Fibroblast of lung (primary cell): ENCODE data around the gene NR6A1. TPM values are rescaled to one million over a fixed set of nuclear protein-coding genes. Genes with fewer than 3 reads are reported as not detected.

Experiments
- DNase-seq, 2 donors: peaks; one replicate each; pipeline versions ENCODE4 v3.0.0 to v3.0.0-alpha.2; 2010; ENCODE audit warnings: low read depth in 2 of 2
- H2AFZ ChIP-seq: 2 replicates; pipeline ENCODE4 v1.5.1; 2012; ENCODE audit warnings: low read length, control low read depth, inconsistent platforms
- H3K27ac ChIP-seq: 2 replicates; pipeline ENCODE4 v1.5.1; 2011; ENCODE audit warnings: low read length, control low read depth; ENCODE audit not compliant: insufficient read depth
- H3K27me3 ChIP-seq: 2 replicates; pipeline ENCODE4 v1.5.1; 2011; ENCODE audit warnings: mild to moderate bottlenecking, low read length; ENCODE audit not compliant: control insufficient read depth, insufficient read depth
- H3K36me3 ChIP-seq: 2 replicates; pipeline ENCODE4 v1.5.1; 2011; ENCODE audit warnings: low read length; ENCODE audit not compliant: control insufficient read depth, insufficient read depth
- H3K4me1 ChIP-seq: 2 replicates; pipeline ENCODE4 v1.5.1; 2011; ENCODE audit warnings: low read length; ENCODE audit not compliant: control insufficient read depth, insufficient read depth; ENCODE audit errors: extremely low read depth
- H3K4me2 ChIP-seq: 2 replicates; pipeline ENCODE4 v1.5.1; 2011; ENCODE audit warnings: low read length, control low read depth; ENCODE audit not compliant: insufficient read depth; ENCODE audit errors: extremely low read depth
- H3K4me3 ChIP-seq, 4 experiments: fragments of 200-600 bp in 1 of 4; sonication (generic) in 1 of 4; replicated peaks in 1 of 4; 2 replicates each; pipeline ENCODE4 v1.5.1; 2011 to 2016; ENCODE audit warnings: low read length in 4 of 4, low read depth in 3 of 4, mild to moderate bottlenecking in 3 of 4, control low read depth in 2 of 4, inconsistent platforms in 1 of 4, mixed read lengths in 1 of 4; ENCODE audit not compliant: insufficient read depth in 1 of 4; ENCODE audit errors: control extremely low read depth in 1 of 4
- H3K79me2 ChIP-seq: 2 replicates; pipeline ENCODE4 v1.5.1; 2012; ENCODE audit warnings: mild to moderate bottlenecking, low read length, inconsistent platforms; ENCODE audit not compliant: control insufficient read depth, insufficient read depth
- H3K9ac ChIP-seq: 2 replicates; pipeline ENCODE4 v1.5.1; 2011; ENCODE audit warnings: mild to moderate bottlenecking, low read length, control low read depth; ENCODE audit not compliant: insufficient read depth
- H3K9me3 ChIP-seq: 2 replicates; pipeline ENCODE4 v1.5.1; 2012; ENCODE audit warnings: low read depth, low read length; ENCODE audit not compliant: control insufficient read depth, insufficient read depth
- H4K20me1 ChIP-seq: 2 replicates; pipeline ENCODE4 v1.5.1; 2011; ENCODE audit warnings: low read length; ENCODE audit not compliant: control insufficient read depth, insufficient read depth; ENCODE audit errors: extremely low read depth
- CTCF ChIP-seq, 2 donors: IDR thresholded peaks in 1 of 2; conservative IDR thresholded peaks in 1 of 2; 1 replicate in 1 of 2; 2 replicates in 1 of 2; pipeline ENCODE4 v1.5.1; 2011 to 2012; ENCODE audit warnings: low read length in 2 of 2, control low read depth in 1 of 2, inconsistent platforms in 1 of 2, low read depth in 1 of 2, mild to moderate bottlenecking in 1 of 2
- EZH2 ChIP-seq: IDR thresholded peaks from 2 replicates; pipeline ENCODE4 v1.5.1; 2012; ENCODE audit warnings: low read length, control low read depth, mild to moderate bottlenecking; ENCODE audit errors: missing control alignments
- polyA plus RNA-seq, 2 donors: library from polyadenylated mRNA; depleted of rRNA in 1 of 2; stranded (reverse) in 1 of 2; unstranded in 1 of 2; fragments of >200 nt; gene quantifications; 2 replicates each; pipeline ENCODE4 v1.2.1, GENCODE V29; 2011 to 2012; ENCODE audit warnings: missing spikeins in 1 of 2
- total RNA-seq: library from RNA; depleted of rRNA; stranded (reverse); fragments of >200 nt; gene quantifications from 2 replicates; pipeline ENCODE4 v1.2.1, GENCODE V29; 2014

NR6A1 gene
- total and polyA plus RNA-seq, 2 donors (not counting 1 experiment from before 2014, with no cell fraction given) = 0.07 to 0.50 TPM

- no peak for DNase-seq
- H3K4me1 ChIP-seq = no peaks in the 10 kb centered on the region
- H2AFZ ChIP-seq = no peak overlapping the region
- no peak overlapping the region for H3K9ac ChIP-seq
- H4K20me1 ChIP-seq = no peaks in the 10 kb centered on the region
- no peaks in the 10 kb centered on the region for H3K79me2 ChIP-seq
- H3K27ac ChIP-seq = no peak overlapping the region
- TF ChIP-seq CTCF (conservative IDR thresholded peaks at IDR 0.05 in 1 of 2, IDR thresholded peaks at IDR 0.05 in 1 of 2; ENCODE audit: low read depth in 1 of 2, low read length in 2 of 2) (no peak), EZH2 (no peak)
- H3K9me3 ChIP-seq = no peaks in the 10 kb centered on the region
- H3K4me3 ChIP-seq = no peak overlapping the region
- no peaks in the 10 kb centered on the region for H3K36me3 ChIP-seq
- no peaks in the 10 kb centered on the region for H3K27me3 ChIP-seq
- H3K4me2 ChIP-seq = no peak overlapping the region
Observed at GRCh38 chr9:124628741-124629140, 142.4 kb downstream of the NR6A1 start.

- TF ChIP-seq CTCF (conservative IDR thresholded peaks at IDR 0.05 in 1 of 2, IDR thresholded peaks at IDR 0.05 in 1 of 2; ENCODE audit: low read depth in 1 of 2, low read length in 2 of 2) = no peak
- TF ChIP-seq EZH2 = no peak
- H3K27me3 ChIP-seq = no peaks in the 10 kb centered on the region
- H3K9me3 ChIP-seq = no peaks in the 10 kb centered on the region
- no peak overlapping the region for H3K4me3 ChIP-seq
- H3K79me2 ChIP-seq = no peaks in the 10 kb centered on the region
- peaks cover 2% of the 10 kb centered on the region for H3K4me1 ChIP-seq
- H3K9ac ChIP-seq = no peak overlapping the region
- peak; percentile 25 to 42 for DNase-seq
- no peaks in the 10 kb centered on the region for H3K36me3 ChIP-seq
- H3K27ac ChIP-seq = no peak overlapping the region
- no peak overlapping the region for H3K4me2 ChIP-seq
- H4K20me1 ChIP-seq = no peaks in the 10 kb centered on the region
- no peak overlapping the region for H2AFZ ChIP-seq
Observed at GRCh38 chr9:124626276-124626675, 144.8 kb downstream of the NR6A1 start.

GRCh38 chr9:124625087-124625486, 146.0 kb downstream of the NR6A1 start:
- no peaks in the 10 kb centered on the region for H3K79me2 ChIP-seq
- no peaks in the 10 kb centered on the region for H3K36me3 ChIP-seq
- H2AFZ ChIP-seq = no peak overlapping the region
- TF ChIP-seq EZH2 = no peak
- no peak for TF ChIP-seq CTCF (conservative IDR thresholded peaks at IDR 0.05 in 1 of 2, IDR thresholded peaks at IDR 0.05 in 1 of 2; ENCODE audit: low read depth in 1 of 2, low read length in 2 of 2)
- no peaks in the 10 kb centered on the region for H4K20me1 ChIP-seq
- no peak overlapping the region for H3K4me3 ChIP-seq
- no peaks in the 10 kb centered on the region for H3K9me3 ChIP-seq
- DNase-seq = no peak
- no peak overlapping the region for H3K9ac ChIP-seq
- H3K4me1 ChIP-seq = peaks cover 2% of the 10 kb centered on the region
- H3K27me3 ChIP-seq = no peaks in the 10 kb centered on the region
- H3K4me2 ChIP-seq = no peak overlapping the region
- no peak overlapping the region for H3K27ac ChIP-seq
